GM21360 (cell line): ENCODE measurements around the gene KMT2A.
"Not testable (repeated sequence)": the region's sequence is repeated elsewhere in the genome, so short reads cannot be mapped to it uniquely, and the experiment has no call there.

Source experiments
- ATAC-seq: cut with Tn5 transposase; IDR thresholded peaks from one replicate; pipeline ENCODE4 v1.9.1; 2021; ENCODE audit warnings: mild to moderate bottlenecking, moderate library complexity; ENCODE audit not compliant: unreplicated experiment

The KMT2A gene

DNA sequence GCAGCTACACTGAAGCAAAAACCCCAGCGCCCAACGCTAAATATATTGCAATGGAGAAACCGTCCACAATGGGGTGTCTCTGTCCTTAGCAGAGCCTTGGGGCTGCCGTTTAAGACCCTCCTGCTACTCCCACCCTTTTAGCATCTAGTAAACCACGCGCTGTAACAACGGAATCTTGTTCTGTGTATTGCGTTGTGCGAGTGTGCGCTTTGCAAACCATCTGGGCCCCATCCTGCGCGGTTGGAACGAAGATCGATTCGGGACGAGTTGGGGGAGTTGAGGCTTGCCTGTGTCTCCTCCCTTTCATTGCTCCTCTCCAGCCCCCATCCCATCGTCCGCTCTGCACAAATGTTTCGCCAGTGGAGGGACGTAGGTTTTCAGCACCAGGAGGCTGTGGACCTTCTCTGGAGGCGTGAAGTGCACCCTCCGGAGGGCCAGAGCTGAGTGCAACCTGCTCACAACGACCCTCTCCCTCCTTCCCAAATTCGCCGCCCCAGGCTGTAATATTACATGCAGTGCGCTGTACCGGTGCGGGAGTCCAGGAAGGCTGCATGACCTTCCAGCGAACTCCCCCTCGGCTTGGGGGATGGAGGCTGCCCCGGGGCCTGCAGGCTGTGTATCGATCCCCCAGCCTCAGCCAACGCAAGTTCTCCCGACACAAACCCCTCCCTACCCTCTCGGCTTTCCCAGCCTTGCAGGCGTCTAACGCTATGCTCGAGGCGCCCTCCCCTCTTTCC lies 1.6 kb upstream of the KMT2A start:
- no peak for ATAC-seq

DNA sequence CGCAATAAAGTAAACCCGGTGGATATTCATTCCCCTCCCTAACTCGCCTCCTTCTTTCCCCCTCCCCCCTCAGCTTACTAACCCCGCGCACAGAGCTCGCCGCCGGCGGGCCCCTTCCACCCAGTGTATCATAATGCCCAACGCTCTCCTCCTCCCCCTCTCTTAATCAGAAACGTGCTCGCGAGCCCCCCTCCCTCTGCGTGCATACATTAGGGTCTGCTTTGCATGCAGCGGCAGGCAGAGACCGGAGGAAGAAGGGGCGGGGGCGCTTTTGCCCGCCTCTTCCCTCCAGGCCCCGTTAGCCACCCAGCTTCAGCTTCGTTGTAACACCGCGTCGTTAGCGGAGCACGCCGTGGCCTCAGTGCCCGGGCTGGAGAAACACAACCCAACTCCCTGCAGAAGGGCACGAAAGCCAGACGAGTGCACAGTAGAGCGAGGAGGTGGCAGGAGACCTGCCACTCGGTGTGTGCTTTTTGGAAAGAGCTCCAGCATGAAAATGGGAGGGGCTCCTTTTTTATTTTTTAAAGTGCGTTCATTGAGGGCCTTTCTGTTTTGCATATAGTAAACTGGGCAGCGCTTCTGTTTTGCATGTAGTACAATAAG lies 901 bp upstream of the KMT2A start:
- peak; percentile 13 for ATAC-seq

DNA sequence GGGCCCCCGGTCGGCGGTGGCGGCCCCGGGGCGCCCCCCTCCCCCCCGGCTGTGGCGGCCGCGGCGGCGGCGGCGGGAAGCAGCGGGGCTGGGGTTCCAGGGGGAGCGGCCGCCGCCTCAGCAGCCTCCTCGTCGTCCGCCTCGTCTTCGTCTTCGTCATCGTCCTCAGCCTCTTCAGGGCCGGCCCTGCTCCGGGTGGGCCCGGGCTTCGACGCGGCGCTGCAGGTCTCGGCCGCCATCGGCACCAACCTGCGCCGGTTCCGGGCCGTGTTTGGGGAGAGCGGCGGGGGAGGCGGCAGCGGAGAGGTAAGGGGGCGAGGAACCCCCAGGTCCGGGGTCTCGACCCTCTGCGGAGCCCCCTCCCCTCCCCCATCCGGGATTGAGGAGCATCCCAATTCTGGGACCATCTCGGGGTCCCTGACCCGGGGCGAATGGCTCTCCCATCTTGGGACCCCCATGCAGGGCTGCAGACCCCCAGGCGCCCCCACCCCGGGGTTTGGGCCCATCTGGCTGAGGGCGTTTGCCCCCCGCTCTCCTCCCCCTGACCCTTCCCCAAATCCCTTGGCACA lies 431 bp downstream of the KMT2A start:
- ATAC-seq: peak; percentile 16

DNA sequence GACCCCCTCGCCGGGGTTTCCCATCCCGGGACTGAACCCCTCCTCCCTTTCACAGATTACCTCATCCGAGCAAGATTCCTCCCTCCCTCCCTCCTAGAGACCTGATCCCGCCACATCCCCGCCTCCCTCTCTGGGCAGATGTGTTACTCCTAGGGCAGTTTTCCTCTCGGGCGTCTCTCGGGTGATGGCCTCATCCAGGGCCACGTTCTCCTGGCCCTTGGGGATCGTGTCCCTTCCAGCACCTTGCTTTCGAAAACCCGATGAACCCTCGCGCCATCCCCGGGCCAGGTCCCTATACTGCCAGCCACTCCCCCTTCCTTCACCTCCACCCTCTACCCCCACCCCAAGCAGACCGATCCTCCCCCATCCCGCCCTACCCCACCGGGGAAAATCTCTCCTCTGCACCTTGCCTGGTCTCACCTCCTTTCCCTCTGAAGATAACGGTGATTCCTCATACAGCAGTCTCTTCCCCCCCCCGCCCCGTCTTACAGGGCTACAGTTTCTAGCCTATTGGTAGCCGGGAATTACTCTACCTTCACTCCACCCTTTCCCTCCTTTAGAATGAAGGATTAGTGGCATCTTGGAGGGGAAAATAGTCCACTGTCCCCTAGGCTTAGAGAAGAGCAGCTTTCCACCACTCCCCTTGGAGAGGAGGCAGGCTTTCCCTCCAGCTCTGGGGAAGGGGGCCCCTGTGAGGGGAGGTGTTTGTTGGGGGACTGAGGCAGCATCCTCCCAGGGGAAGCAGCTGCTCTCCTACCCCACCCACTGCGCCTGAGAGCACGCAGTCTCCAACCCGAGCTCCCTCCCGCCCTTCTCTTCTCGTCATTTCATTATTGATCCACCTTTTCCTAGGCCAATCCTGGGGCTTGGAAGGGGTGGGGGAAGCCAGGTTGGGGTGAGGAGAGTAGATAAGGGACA lies 1.2 kb downstream of the KMT2A start:
- ATAC-seq: no peak

DNA sequence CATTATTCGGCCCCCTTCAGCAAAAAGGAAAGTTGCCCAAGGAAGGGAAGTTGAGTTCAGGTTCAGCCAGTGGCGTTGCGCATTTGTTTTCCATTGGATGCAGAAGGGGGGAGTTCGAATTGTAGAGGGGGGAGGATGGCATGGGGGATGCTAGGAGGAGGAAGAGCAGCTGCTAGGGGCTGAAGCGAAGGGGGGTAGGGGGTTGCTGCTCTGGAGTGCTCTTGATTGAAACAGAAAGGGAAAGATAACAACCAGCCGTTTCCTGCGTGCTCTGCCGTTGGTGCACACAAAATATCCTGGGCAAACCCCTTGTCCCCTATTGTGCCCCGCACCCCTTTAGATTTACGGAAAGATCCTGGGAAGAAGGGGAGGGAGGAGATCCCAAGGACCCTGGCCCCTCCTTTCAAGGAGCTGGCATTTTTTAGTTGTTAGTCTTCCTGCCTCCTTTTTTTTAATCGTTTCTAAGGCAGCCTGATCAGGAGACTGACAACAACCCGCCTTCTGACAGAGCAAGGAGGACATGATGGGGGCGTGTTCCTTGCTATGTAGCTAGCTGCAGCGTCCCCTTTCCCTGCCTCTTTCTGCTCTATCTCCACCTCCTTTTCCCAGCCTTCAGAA lies 2.1 kb downstream of the KMT2A start:
- no peak for ATAC-seq

DNA sequence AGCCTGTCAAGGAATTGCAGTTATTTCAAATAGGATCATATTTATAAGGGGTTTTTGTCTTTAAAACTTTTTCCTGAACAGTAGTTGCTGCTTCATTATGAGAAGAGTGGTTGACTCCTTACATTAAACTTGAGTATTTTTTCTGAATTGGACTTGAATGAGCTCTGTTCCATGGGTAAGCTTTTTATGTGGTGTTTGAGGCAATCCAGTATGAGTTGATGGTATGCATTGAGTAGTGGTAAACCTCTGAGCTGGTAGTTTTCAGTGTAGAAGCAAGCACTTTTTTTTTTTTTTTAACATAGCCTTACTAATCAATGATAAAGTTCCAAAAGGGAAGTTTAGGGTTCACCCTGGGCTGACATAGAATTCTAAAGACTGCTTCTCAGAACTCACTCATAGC lies 3.4 kb downstream of the KMT2A start:
- ATAC-seq: no peak

DNA sequence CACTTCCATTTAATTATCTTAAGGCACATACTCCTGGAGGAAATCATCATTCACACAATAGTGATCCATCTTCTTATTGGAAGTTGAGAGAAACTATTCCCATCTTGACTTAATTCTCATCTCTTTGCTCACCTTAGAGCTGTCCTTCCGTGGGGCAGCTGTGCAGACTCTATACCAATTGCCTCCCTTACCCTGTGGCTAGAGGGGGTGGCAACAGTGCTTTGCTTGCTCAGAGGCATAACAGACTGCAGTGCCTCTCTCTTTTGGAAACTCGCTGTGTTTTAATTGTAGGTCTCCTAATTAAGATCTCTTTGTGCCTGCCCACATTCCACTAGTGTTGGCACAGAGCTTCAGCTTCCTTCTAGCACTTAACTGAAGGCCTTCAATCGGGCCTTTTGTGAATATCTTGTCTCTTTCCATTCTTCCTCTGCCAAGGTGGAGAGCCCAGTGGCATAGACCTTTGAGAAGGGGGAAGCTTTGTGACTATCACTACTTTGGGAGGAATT lies 5.5 kb downstream of the KMT2A start:
- ATAC-seq: no peak

DNA sequence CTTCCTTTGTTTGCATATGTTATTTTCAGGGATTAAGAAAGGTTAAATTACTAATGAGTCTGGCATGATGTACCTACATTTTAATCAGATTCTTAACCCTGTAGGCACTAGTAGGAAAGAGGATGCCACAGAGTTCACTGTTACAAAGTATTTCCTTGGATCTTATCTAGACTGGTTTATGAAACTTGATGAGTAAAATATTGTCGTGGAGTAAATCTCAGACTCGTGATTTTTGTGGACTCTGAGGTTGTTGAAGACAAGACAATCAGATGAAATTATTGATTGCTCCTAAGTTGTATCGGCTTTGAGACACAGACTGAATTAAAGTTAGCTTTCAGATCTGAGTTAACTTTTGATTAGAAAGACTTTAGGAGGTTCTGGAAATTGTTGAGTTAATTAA lies 6.0 kb downstream of the KMT2A start:
- no peak for ATAC-seq

DNA sequence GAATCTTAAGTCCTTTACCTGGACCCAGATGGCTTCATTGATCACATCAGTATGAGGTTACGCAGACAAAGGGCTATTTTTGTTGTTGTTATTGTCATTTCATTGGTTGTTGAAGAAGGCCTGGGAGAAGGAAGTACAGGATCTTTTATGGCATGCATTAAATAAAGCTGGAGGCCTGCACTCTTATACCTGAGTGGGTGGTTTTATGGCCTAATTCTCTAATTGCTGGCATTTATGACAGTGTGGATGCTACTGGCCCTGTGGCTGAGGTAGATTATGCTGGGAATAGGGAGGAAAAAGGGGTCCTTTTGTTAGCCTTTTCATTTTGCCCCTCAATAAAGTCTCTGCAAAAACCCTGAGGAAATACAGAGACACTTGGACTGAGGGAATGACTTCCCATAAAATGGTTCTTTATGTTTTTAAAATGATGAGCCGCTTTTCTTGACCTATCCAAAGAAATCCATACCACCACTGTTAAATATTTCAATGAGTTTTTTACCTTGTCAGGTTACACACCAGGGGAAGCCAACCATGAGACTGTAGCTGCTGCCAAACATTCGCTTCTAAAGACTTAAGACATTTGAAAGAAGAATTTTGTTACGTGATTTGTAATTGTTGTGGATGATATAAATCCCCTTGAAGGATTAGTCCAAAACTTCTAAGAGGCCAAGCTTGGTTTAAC lies 6.8 kb downstream of the KMT2A start:
- ATAC-seq: no peak

DNA sequence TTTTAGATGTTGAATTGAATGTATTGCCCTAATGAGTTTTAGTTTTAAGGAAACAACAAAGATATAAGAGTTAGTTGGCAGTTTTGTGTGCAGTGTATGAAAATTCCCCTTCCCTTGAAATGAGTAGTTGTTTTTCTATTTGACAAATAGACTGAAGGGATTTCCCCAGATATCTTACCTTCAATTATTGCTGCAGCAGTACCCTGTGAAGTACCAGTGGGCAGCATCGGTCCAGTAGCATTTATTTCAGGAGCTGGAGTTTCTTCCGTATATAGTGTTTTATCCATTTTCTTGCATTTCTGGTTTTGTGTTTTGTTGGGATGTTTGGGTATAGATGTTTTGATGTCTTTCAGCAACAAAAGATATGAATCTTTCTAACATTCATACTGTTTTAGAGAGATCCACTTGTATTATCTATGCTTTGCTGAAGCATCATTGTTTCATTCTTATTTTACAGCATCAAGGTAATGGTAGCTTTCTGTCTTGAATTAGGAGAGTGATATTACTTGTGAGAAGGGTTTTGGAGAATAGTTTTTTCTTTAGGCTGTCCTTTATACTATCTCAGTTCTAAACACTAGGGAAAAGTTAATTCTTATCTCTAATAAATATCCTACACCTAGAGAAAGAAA lies 7.4 kb downstream of the KMT2A start:
- no peak for ATAC-seq

DNA sequence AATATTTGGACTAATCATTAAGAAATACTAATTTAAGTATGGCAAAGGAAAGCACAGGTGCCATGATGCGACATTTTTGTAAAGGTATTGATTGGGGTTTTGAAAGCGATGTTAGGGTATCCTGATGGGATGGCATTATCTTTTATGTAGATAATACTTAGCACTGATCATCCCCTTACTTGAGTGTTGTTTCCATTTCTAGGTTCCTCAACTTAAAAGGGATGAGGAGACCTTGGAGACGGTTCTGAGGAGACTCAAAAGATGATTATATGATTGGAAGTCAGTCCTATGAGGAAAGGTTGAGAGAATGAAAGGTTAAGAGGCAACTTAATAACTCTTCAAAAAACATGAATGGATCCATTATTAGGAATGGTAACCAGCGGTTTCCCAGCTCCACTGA lies 11.1 kb downstream of the KMT2A start:
- ATAC-seq: no peak

DNA sequence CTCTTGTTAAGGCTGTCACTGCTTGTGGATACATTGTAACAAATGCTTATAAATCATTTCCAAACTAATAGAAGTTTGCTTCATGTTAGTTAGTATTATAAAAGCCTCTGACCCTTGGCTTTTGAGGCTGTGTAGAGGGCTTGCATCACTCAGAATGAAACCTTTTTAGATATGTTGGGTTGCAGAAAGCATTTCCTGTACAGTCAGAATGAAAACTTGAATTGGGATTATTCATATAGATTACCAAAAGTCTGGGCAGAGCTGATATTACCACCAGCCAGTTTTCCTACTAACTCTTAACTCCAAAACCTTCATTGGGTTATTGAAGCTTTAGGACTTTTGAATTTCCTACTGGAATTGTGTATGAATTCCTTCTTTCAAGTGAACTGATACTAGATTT lies 12.0 kb downstream of the KMT2A start:
- no peak for ATAC-seq

DNA sequence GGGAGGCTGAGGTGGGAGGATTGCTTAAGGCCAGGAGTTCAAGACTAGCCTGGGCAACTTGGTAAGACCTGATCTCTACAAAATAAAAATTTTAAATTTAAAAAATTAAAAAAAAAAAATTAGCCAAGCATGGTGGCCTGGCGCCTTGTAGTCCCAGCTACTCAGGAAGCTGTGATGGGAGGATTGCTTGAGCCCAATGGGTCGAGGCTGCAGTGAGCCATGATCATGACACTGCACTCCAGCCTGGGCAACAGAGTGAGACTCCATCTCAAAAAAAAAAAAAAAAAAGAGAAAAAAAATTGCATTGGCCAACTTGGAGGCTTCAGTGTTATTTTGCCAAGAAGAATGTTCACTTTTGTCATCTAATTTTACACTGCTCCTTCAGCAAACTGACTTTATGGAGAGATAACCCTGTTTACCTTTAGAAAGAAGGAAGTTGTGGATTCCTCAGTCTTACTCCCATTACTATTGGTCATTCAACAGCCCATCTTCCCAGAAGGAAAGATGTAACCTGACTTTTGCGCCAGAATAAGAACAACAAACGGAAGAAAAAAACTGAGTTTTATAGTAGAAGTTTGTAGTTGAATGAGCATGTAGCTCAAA lies 13.1 kb downstream of the KMT2A start:
- ATAC-seq: no peak

DNA sequence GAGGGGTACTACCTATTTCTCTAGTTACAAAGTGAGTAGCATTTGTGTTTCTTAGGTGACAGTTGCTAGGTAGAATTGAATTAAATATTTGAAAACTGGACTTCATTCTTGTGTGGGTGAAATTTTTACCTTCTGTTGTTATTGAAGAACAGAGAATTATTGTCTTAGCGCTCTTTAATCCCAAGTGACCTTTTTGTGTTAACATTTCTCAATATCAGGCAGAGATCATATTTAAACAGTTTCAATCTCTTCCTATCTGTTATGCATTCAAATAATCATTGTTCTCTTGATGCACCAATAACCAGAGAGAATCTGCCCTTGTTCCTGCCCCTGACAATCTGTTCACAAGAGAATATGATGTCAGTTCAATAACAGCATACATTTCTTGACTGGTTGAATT lies 14.2 kb downstream of the KMT2A start:
- no peak for ATAC-seq

DNA sequence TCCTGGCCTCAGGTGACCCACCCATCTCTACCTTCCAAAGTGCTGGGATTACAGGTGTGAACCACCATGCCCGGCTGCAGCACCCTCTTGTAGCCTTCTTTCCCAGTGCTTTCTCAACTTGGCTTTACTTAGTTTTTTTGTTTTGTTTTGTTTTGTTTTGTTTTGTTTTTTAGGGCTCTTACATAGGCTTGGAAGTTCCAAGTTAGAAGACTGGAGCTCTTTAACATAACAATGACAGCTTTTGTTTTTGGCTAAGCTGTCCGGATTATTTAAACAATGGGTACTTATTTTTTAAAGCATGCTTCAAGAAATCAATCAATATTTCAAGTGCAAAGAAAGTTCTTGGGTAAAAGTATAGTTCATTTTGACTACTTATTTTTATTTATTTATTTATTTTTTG lies 25.9 kb downstream of the KMT2A start:
- ATAC-seq: no peak

DNA sequence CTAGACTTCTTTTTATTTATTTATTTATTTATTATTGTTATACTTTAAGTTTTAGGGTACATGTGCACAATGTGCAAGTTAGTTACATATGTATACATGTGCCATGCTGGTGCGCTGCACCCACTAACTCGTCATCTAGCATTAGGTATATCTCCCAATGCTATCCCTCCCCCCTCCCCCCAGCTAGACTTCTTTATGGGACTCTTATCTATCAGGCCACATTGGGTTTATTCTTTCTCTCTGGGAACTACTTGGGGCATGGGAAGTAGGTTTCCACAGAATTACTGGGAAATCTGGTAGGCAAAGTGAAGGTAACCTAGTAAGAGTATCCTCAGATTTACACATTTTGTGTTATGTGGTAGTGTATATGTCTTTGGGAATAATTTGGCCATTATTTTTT lies 32.7 kb downstream of the KMT2A start:
- ATAC-seq: not testable (repeated sequence)

DNA sequence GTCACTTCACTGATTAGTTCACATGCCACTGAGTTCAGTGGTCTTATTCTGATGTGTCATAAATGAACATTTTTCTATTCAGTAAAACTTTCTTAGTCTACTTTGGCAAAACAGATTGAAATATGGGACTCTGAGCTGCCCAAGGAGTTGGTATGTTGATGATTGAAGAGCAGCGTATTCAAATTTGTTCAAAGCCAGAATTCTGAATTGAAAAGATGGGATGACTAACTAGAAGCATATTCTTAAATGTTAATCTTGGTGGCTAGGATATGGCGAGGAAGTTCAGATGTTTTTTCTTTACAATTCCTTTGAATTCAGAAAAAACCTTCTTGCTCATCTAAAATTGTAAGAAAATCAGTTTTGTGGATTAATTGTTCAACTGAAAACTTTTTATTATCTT lies 34.7 kb downstream of the KMT2A start:
- no peak for ATAC-seq

DNA sequence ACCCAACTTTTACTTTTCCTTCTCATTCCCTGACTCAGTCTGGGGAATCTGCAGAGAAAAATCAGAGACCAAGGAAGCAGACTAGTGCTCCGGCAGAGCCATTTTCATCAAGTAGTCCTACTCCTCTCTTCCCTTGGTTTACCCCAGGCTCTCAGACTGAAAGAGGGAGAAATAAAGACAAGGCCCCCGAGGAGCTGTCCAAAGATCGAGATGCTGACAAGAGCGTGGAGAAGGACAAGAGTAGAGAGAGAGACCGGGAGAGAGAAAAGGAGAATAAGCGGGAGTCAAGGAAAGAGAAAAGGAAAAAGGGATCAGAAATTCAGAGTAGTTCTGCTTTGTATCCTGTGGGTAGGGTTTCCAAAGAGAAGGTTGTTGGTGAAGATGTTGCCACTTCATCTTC lies 37.2 kb downstream of the KMT2A start:
- no peak for ATAC-seq

DNA sequence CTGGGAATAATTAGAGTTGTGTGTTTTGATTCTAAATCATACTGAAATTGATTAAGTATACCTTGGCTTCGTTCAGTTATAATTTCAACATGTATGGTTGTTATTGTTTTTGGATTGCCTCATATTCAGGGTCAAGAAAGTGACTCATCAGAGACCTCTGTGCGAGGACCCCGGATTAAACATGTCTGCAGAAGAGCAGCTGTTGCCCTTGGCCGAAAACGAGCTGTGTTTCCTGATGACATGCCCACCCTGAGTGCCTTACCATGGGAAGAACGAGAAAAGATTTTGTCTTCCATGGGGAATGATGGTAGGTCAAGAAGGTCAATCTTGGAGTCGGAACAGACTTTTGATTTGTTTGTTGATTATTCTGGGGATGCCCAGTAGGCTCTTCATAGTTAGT lies 40.4 kb downstream of the KMT2A start:
- no peak for ATAC-seq
